B cell (primary cell): ENCODE data around the gene DKC1.

Experiments used
- EZH2 ChIP-seq: IDR thresholded peaks from 2 replicates; pipeline ENCODE4 v1.6.1; 2012; ENCODE audit warnings: borderline replicate concordance, low read depth, mild to moderate bottlenecking, moderate library complexity, low read length; ENCODE audit not compliant: insufficient read depth, poor library complexity, severe bottlenecking
- TF ChIP-seq, protein P1 (sequence below): fragments of 200-600 bp; IDR thresholded peaks from one replicate; pipeline ENCODE4 v1.8.0; 2022; ENCODE audit warnings: antibody characterized with exemption, mild to moderate bottlenecking

DNA sequence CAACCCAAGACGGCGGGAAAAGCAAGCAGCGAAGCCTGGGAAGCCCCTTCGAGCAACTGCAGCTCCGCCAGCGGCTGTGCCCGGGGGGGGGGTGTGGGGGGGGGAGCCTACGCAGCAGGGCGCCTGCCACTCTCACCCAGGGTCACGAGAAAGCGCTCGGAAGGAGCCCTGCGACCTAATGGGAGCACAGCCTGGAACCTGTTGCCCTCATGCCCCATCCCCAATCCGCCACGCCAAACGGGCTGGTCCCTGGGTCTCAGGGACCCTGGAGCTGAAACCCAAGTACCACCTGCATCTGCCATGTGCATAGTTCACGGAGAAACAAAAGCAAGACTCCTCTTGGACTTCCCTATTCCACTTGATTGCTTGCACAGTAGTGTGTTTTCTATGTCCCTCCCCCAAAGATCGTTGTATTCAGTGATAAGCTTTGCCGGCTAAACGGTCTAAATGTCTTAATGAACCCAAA lies 11.4 kb upstream of the DKC1 start:
- TF ChIP-seq, protein P1, sequence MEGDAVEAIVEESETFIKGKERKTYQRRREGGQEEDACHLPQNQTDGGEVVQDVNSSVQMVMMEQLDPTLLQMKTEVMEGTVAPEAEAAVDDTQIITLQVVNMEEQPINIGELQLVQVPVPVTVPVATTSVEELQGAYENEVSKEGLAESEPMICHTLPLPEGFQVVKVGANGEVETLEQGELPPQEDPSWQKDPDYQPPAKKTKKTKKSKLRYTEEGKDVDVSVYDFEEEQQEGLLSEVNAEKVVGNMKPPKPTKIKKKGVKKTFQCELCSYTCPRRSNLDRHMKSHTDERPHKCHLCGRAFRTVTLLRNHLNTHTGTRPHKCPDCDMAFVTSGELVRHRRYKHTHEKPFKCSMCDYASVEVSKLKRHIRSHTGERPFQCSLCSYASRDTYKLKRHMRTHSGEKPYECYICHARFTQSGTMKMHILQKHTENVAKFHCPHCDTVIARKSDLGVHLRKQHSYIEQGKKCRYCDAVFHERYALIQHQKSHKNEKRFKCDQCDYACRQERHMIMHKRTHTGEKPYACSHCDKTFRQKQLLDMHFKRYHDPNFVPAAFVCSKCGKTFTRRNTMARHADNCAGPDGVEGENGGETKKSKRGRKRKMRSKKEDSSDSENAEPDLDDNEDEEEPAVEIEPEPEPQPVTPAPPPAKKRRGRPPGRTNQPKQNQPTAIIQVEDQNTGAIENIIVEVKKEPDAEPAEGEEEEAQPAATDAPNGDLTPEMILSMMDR = no peak
- TF ChIP-seq EZH2 = no peak
